Endodermal cell (in vitro differentiated cells): Measurements from ENCODE around the gene PALMD. TPM values are rescaled to one million over a fixed set of nuclear protein-coding genes. Genes with fewer than 3 reads are reported as not detected.
A peak's percentile ranks its signal among the peaks of the same experiment; 100 is the strongest.

Experiments
- DNase-seq: peaks from one replicate; pipeline ENCODE4 v3.0.0-alpha.2; 2017
- H3K27ac ChIP-seq: 2 replicates; pipeline ENCODE4 v1.5.1; 2013; ENCODE audit warnings: mild to moderate bottlenecking, low read depth, low read length, moderate library complexity
- H3K27me3 ChIP-seq: 2 replicates; pipeline ENCODE4 v1.6.1; 2013; ENCODE audit warnings: mild to moderate bottlenecking, low read length, moderate library complexity; ENCODE audit not compliant: insufficient read depth, control insufficient read depth, poor library complexity, severe bottlenecking
- H3K36me3 ChIP-seq: 2 replicates; pipeline ENCODE4 v1.7.0; 2013; ENCODE audit warnings: mild to moderate bottlenecking, low read length, moderate library complexity; ENCODE audit not compliant: control insufficient read depth, insufficient read depth
- H3K4me1 ChIP-seq: one replicate; pipeline ENCODE4 v1.7.0; 2013; ENCODE audit warnings: low read length; ENCODE audit not compliant: control insufficient read depth, insufficient read depth
- H3K4me3 ChIP-seq: 2 replicates; pipeline ENCODE4 v1.5.1; 2013; ENCODE audit warnings: mild to moderate bottlenecking, low read length, moderate library complexity
- H3K9ac ChIP-seq: 2 replicates; pipeline ENCODE4 v1.6.1; 2013; ENCODE audit warnings: mild to moderate bottlenecking, low read length, moderate library complexity; ENCODE audit not compliant: poor library complexity, severe bottlenecking; ENCODE audit errors: extremely low read depth
- H3K9me3 ChIP-seq: 2 replicates; pipeline ENCODE4 v1.6.1; 2013; ENCODE audit warnings: mild to moderate bottlenecking, low read length, moderate library complexity; ENCODE audit not compliant: control insufficient read depth
- H3K27ac Mint-ChIP-seq: 2 replicates; pipeline ENCODE4 v1.8.0; 2020; ENCODE audit warnings: mixed read lengths
- H3K27me3 Mint-ChIP-seq: 2 replicates; pipeline ENCODE4 v1.8.0; 2021; ENCODE audit warnings: mild to moderate bottlenecking, mixed read lengths; ENCODE audit not compliant: insufficient read depth
- H3K36me3 Mint-ChIP-seq: 2 replicates; pipeline ENCODE4 v1.8.0; 2020; ENCODE audit warnings: low read depth, mixed read lengths
- H3K4me1 Mint-ChIP-seq: 2 replicates; pipeline ENCODE4 v1.8.0; 2020; ENCODE audit warnings: mixed read lengths
- H3K4me3 Mint-ChIP-seq: 2 replicates; pipeline ENCODE4 v1.8.0; 2020; ENCODE audit warnings: mild to moderate bottlenecking, moderate library complexity, mixed read lengths
- H3K9me3 Mint-ChIP-seq: 2 replicates; pipeline ENCODE4 v1.8.0; 2020; ENCODE audit warnings: mild to moderate bottlenecking, mixed read lengths
- CTCF ChIP-seq: fragments of 200-600 bp; sonication (generic); conservative IDR thresholded peaks from 2 replicates; pipeline ENCODE4 v1.5.0; 2021; ENCODE audit warnings: antibody characterized with exemption, mild to moderate bottlenecking
- whole genome bisulfite sequencing, 2 experiments: methylation state at CpG; one replicate each; pipeline versions ENCODE4 v1.1.5 to v1.1.7; 2013; ENCODE audit warnings: missing lambda C conversion rate in 2 of 2, mixed read lengths in 1 of 2; ENCODE audit not compliant: insufficient coverage in 1 of 2, insufficient read length in 1 of 2; 5-methylcytosine and 5-hydroxymethylcytosine counted together
- total RNA-seq, 2 donors: library from RNA; stranded (reverse); fragmentation: NEBNext Ultra II Directional in 1 of 2; extraction: Animal tissue kit (Norgen Biotek cat#: 25700) in 1 of 2; gene quantifications; 2 replicates in 1 of 2; 3 replicates in 1 of 2; pipeline ENCODE4 v1.2.1, GENCODE V29; 2021

The PALMD gene
- total RNA-seq, 2 donors from 2014 or later = 0.24 to 0.26 TPM

- Mint-ChIP-seq H3K36me3 (no peaks in the 10 kb centered on the region), H3K27me3 (peaks cover 7% of the 10 kb centered on the region), H3K4me3 (no peak overlapping the region), H3K9me3 (no peaks in the 10 kb centered on the region), H3K4me1 (peaks cover 8% of the 10 kb centered on the region), H3K27ac (no peak overlapping the region)
- Histone ChIP-seq H3K4me1 (no peaks in the 10 kb centered on the region), H3K27me3 (peaks cover 27% of the 10 kb centered on the region), H3K36me3 (no peaks in the 10 kb centered on the region), H3K9ac (no peak overlapping the region), H3K27ac (no peak overlapping the region), H3K9me3 (no peaks in the 10 kb centered on the region), H3K4me3 (no peak overlapping the region)
- peak; percentile 41 for TF ChIP-seq CTCF
- DNase-seq = no peak
- 86 to 91% methylated on average over 3 of the region's 3 CpGs for WGBS, 2 experiments
Measured at GRCh38 chr1:99681583-99681982, 35.7 kb downstream of the PALMD start.

- no peaks in the 10 kb centered on the region for H3K4me1 ChIP-seq
- no peaks in the 10 kb centered on the region for H3K36me3 Mint-ChIP-seq
- H3K27ac Mint-ChIP-seq = no peak overlapping the region
- no peaks in the 10 kb centered on the region for H3K9me3 Mint-ChIP-seq
- H3K9ac ChIP-seq = no peak overlapping the region
- no peak overlapping the region for H3K4me3 ChIP-seq
- 80 to 87% methylated on average over 1 to 4 of the region's 4 CpGs for WGBS, 2 experiments
- no peak for DNase-seq
- H3K9me3 ChIP-seq = no peaks in the 10 kb centered on the region
- peaks cover 8% of the 10 kb centered on the region for H3K4me1 Mint-ChIP-seq
- peaks cover 21% of the 10 kb centered on the region for H3K27me3 ChIP-seq
- no peak overlapping the region for H3K27ac ChIP-seq
- no peaks in the 10 kb centered on the region for H3K36me3 ChIP-seq
- TF ChIP-seq CTCF = no peak
- peaks cover 2% of the 10 kb centered on the region for H3K27me3 Mint-ChIP-seq
- H3K4me3 Mint-ChIP-seq = no peak overlapping the region
Measured at GRCh38 chr1:99682291-99682751, 36.4 kb downstream of the PALMD start.

GRCh38 chr1:99685516-99686180, 39.7 kb downstream of the PALMD start:
- Mint-ChIP-seq H3K4me3 (no peak overlapping the region), H3K27ac (no peak overlapping the region), H3K27me3 (no peaks in the 10 kb centered on the region), H3K36me3 (no peaks in the 10 kb centered on the region), H3K9me3 (no peaks in the 10 kb centered on the region), H3K4me1 (peaks cover 8% of the 10 kb centered on the region)
- Histone ChIP-seq H3K9me3 (no peaks in the 10 kb centered on the region), H3K27me3 (no peaks in the 10 kb centered on the region), H3K27ac (no peak overlapping the region), H3K4me3 (no peak overlapping the region), H3K4me1 (no peaks in the 10 kb centered on the region), H3K36me3 (no peaks in the 10 kb centered on the region), H3K9ac (no peak overlapping the region)
- TF ChIP-seq CTCF = peak; percentile 82
- DNase-seq = peak; percentile 87
- 48 to 68% methylated on average over 4 to 6 of the region's 6 CpGs for WGBS, 2 experiments
